ENCODE data around the gene SLC7A9.

DNA sequence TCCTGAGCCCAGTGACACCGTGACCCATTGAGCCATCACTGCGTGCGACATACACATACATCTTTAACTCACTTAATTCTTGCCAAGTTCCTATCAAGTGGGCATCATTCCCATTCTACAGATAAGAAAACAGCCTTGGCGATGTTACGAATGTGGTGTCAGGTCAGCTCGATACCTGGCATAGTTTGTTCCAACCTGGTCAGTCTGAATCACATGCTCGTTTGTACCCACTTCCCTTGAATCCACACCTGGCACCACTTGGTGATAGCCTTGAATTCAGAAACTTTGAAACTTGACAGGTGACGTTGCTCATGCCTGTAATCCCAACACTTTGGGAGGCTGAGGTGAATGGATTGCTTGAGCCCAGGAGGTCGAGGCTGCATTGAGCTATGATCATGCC, 59.1 kb downstream of the SLC7A9 start:
- TF ChIP-seq, protein P1, sequence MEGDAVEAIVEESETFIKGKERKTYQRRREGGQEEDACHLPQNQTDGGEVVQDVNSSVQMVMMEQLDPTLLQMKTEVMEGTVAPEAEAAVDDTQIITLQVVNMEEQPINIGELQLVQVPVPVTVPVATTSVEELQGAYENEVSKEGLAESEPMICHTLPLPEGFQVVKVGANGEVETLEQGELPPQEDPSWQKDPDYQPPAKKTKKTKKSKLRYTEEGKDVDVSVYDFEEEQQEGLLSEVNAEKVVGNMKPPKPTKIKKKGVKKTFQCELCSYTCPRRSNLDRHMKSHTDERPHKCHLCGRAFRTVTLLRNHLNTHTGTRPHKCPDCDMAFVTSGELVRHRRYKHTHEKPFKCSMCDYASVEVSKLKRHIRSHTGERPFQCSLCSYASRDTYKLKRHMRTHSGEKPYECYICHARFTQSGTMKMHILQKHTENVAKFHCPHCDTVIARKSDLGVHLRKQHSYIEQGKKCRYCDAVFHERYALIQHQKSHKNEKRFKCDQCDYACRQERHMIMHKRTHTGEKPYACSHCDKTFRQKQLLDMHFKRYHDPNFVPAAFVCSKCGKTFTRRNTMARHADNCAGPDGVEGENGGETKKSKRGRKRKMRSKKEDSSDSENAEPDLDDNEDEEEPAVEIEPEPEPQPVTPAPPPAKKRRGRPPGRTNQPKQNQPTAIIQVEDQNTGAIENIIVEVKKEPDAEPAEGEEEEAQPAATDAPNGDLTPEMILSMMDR (IDR thresholded peaks at IDR 0.05), result no peak
- TF ChIP-seq POLR2A (IDR thresholded peaks at IDR 0.05), result no peak
